Esophagus squamous epithelium (tissue), 5 donors: ENCODE measurements around the gene C1orf50. TPM values are rescaled to one million over a fixed set of nuclear protein-coding genes. Genes with fewer than 3 reads are reported as not detected.

Experiments
- DNase-seq: peaks from one replicate; lab custom pipeline; 2025; lab: John Stamatoyannopoulos, UW
- H3K27ac ChIP-seq, 4 donors: fragments of 200-600 bp; sonication (generic); one replicate each; pipeline ENCODE4 v1.5.1; 2016 to 2019; ENCODE audit warnings: mild to moderate bottlenecking in 1 of 4
- H3K27me3 ChIP-seq, 4 donors: fragments of 200-600 bp; sonication (generic); 1 replicate in 3 of 4; 2 replicates in 1 of 4; pipeline versions ENCODE4 v1.5.1 to v1.6.0; 2017 to 2021; ENCODE audit warnings: antibody characterized with exemption in 1 of 4
- H3K36me3 ChIP-seq, 3 donors: fragments of 200-600 bp; sonication (generic); one replicate each; pipeline ENCODE4 v1.5.1; 2016 to 2019
- H3K4me1 ChIP-seq, 3 donors: fragments of 200-600 bp; sonication (generic); one replicate each; pipeline ENCODE4 v1.5.1; 2017 to 2019
- H3K4me3 ChIP-seq, 4 donors: fragments of 200-600 bp; sonication (generic); 1 replicate in 3 of 4; 2 replicates in 1 of 4; pipeline ENCODE4 v1.5.1; 2016 to 2019; ENCODE audit warnings: mild to moderate bottlenecking in 2 of 4, moderate library complexity in 1 of 4
- H3K9me3 ChIP-seq, 3 donors: fragments of 200-600 bp; sonication (generic); one replicate each; pipeline ENCODE4 v1.5.1; 2016 to 2019
- POLR2A ChIP-seq, 4 donors: fragments of 450-650 bp; IDR thresholded peaks; one replicate each; pipeline ENCODE4 v1.6.1; 2017; ENCODE audit warnings: antibody characterized with exemption in 4 of 4, mild to moderate bottlenecking in 4 of 4, moderate library complexity in 3 of 4
- WGBS, 2 donors: methylation state at CpG; one replicate each; pipeline ENCODE4 v1.1.5; 2018; 5-methylcytosine and 5-hydroxymethylcytosine counted together
- intact Hi-C: fragments of 100-400 bp; cut with DNase I; formaldehyde crosslinking; loops from one replicate; pipeline ENCODE4 v1.15.0; 2022
- total RNA-seq, 4 donors: library from RNA; depleted of rRNA; stranded (reverse); fragments of >200 nt; gene quantifications; one replicate each; pipeline ENCODE4 v1.1.0, GENCODE V29; 2016
- TF ChIP-seq, protein P1 (sequence below), 6 experiments: fragments of 450-650 bp in 4 of 6; fragments of 200-600 bp in 2 of 6; sonication (generic) in 2 of 6; IDR thresholded peaks; one replicate each; pipeline ENCODE4 v1.5.1; 2016 to 2019; ENCODE audit warnings: antibody characterized with exemption in 6 of 6, mild to moderate bottlenecking in 4 of 6, moderate library complexity in 4 of 6
- donor health status: DM: yes; HTN: yes; CAD: no.

The C1orf50 gene
- total RNA-seq, 4 donors from 2014 or later = 1.5 to 15.4 (median 3.8) TPM

DNA sequence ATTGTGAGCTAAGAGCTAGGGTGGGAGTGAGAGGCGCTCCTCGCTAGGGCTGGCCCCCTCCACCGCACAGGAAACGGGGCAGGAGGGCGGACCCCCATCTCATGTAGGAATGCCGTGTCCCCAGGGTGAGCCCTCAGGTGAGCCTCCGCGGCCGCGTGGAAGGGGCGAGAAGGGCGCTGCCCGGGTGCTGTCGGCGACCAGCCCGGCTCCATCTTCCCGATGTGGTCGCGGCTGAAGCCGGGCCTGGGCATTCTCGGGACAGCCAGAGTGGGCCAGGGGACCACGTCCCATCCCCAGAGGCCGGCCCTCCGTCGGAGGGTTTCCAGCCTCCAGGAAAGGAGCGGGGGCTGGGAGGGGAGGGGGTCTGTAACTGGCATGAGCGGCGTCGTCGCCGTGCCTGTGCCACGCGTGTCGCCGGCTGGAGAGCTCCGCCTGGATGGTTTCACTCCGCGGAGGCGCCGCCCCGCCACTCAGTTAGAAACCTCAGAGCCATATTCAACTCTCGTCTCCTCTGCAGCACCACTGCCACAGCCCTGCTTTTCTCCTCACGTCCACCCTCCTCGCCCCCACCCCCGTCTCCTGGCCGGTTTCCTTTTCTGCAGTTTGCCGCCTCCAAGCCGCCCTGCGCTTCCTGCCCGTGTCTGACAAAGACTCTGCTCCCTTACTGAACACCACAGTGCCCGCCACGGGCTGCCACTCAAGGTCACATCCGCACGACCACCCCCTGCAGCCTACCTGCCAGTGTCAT is 18.1 kb downstream of the C1orf50 start, which contains the start of gene TMEM269:
Gene TMEM269, plus strand, starts transcription at position 46 of the 748 bp plus-strand sequence. CDS start 4,903 bp downstream, outside the sequence.
- H3K4me1 ChIP-seq = peaks cover 10 to 21% (median 12%) of the 10 kb centered on the region in 3 donors
- TF ChIP-seq POLR2A (IDR thresholded peaks at IDR 0.05) = no peak
- TF ChIP-seq, protein P1, sequence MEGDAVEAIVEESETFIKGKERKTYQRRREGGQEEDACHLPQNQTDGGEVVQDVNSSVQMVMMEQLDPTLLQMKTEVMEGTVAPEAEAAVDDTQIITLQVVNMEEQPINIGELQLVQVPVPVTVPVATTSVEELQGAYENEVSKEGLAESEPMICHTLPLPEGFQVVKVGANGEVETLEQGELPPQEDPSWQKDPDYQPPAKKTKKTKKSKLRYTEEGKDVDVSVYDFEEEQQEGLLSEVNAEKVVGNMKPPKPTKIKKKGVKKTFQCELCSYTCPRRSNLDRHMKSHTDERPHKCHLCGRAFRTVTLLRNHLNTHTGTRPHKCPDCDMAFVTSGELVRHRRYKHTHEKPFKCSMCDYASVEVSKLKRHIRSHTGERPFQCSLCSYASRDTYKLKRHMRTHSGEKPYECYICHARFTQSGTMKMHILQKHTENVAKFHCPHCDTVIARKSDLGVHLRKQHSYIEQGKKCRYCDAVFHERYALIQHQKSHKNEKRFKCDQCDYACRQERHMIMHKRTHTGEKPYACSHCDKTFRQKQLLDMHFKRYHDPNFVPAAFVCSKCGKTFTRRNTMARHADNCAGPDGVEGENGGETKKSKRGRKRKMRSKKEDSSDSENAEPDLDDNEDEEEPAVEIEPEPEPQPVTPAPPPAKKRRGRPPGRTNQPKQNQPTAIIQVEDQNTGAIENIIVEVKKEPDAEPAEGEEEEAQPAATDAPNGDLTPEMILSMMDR (IDR thresholded peaks at IDR 0.05) = no peak
- H3K36me3 ChIP-seq = peaks cover 0 to 30% (median 0%) of the 10 kb centered on the region in 3 donors
- WGBS, 2 donors = 3 to 16% methylated on average over 17 to 27 of the region's 54 CpGs
- peaks cover 0 to 12% (median 0%) of the 10 kb centered on the region in 4 donors for H3K27me3 ChIP-seq
- H3K9me3 ChIP-seq = no peaks in the 10 kb centered on the region
- peak within 1 kb of the TSS; percentile 21 to 65 (median 39) for H3K4me3 ChIP-seq
- intact Hi-C loops = no loop called here
- H3K27ac ChIP-seq = peak within 1 kb of the TSS in 1 of 4 donors; percentile 32
- DNase-seq = no peak

DNA sequence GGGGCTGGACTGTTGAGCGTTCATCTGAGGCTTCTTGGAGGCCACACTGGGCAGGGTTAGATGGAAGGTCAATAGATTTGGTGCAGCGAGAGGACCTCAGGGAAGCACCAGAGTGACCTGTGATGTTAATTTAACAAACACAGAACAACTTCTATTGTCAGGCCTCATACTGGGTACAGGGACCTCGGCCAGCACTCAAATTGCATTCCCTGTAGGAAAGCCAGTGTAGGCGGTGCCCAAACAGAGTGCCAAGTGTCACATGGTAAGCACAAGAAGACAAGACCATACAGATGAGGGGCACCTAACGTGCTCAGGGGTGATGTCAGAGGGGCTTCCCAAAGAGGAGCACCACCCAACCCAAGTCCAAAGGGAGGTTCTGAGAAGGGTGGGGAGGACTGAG is 19.0 kb downstream of the C1orf50 start:
- Histone ChIP-seq H3K4me3 (no peak overlapping the region), H3K36me3 (peaks cover 0 to 20% (median 0%) of the 10 kb centered on the region in 3 donors), H3K9me3 (no peaks in the 10 kb centered on the region), H3K4me1 (peaks cover 10 to 21% (median 12%) of the 10 kb centered on the region in 3 donors), H3K27me3 (peaks cover 0 to 12% (median 0%) of the 10 kb centered on the region in 4 donors), H3K27ac (no peak overlapping the region)
- intact Hi-C loops = no loop called here
- TF ChIP-seq POLR2A (IDR thresholded peaks at IDR 0.05) = no peak
- TF ChIP-seq, protein P1 (IDR thresholded peaks at IDR 0.05) = no peak
- DNase-seq = no peak
- WGBS, 2 donors = 77 to 91% methylated on average over 5 of the region's 5 CpGs

DNA sequence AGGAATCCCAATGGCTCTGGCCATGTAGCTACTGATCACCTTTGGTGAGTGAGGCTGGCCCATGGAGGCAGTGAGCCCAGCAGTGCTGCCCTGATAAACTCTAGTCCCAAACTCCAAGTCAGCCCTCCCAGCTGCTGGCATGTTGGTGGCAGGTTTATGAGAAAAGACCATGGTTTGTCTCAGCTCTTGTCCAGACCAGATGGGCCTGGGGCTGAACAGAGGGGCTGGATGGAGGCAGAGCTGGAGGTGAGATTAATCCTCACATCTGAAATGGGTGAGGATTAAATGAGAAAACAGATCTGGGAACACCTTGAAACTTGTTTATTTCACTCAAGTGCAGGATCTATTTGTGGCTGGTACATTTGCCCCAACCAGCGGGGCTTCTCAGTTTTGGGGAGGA is 21.0 kb downstream of the C1orf50 start:
- H3K27ac ChIP-seq = no peak overlapping the region
- no peak for TF ChIP-seq POLR2A (IDR thresholded peaks at IDR 0.05)
- TF ChIP-seq, protein P1 (IDR thresholded peaks at IDR 0.05) = no peak
- peaks cover 0 to 4% (median 0%) of the 10 kb centered on the region in 3 donors for H3K36me3 ChIP-seq
- WGBS, 2 donors = 100% methylated on average over 1 of the region's 1 CpG
- no peak overlapping the region for H3K4me3 ChIP-seq
- H3K9me3 ChIP-seq = no peaks in the 10 kb centered on the region
- intact Hi-C loops = no loop called here
- no peak for DNase-seq
- peaks cover 0 to 12% (median 0%) of the 10 kb centered on the region in 4 donors for H3K27me3 ChIP-seq
- H3K4me1 ChIP-seq = peaks cover 10 to 21% (median 12%) of the 10 kb centered on the region in 3 donors

DNA sequence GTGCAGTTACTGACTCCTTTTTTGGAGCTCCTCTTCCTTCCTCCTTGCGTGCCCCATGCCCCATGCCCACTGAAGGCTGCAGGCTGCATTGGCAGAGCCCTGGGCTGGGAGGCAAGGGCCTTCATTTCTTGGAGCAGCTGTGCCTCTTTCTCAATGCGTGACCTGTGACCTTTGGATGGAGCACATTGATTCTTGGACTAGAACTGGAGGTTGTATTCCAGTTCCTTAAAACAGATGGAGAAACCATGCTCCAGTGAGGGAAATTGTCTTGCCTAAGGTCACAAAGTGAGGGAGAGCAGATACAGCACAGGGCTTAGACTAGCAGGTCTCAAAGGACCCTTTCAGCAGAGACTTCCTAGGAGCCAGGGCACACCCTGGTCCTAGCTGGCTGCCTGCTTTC is 26.8 kb downstream of the C1orf50 start:
- intact Hi-C loops = no loop called here
- 82 to 94% methylated on average over 2 of the region's 2 CpGs for WGBS, 2 donors
- no peaks in the 10 kb centered on the region for H3K9me3 ChIP-seq
- H3K27ac ChIP-seq = no peak overlapping the region
- no peak for TF ChIP-seq POLR2A (IDR thresholded peaks at IDR 0.05)
- TF ChIP-seq, protein P1 (IDR thresholded peaks at IDR 0.05) = no peak
- H3K36me3 ChIP-seq = no peaks in the 10 kb centered on the region
- H3K4me1 ChIP-seq = no peaks in the 10 kb centered on the region
- H3K4me3 ChIP-seq = no peak overlapping the region
- DNase-seq = no peak
- H3K27me3 ChIP-seq = no peaks in the 10 kb centered on the region

DNA sequence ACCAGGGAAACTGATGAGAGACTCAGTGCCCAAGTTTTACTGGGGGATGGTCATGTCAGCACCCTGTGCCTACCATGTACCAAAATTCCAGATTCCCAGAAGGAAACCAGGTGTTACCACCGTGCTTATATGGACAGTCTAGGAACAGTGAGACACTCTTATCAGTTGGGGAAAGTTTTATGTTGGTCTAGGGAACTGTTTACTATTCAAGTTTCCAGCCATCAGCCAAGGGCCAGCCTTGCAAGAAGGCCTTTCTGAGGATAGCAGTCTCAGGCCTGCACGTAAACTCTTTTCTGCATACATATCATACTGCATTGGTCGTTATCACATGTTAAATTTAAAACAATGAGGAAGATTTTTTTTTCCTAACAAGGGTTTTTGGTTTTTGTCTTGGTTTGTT is 30.4 kb downstream of the C1orf50 start:
- intact Hi-C loops = no loop called here
- Histone ChIP-seq H3K36me3 (no peaks in the 10 kb centered on the region), H3K9me3 (no peaks in the 10 kb centered on the region), H3K4me3 (no peak overlapping the region), H3K27me3 (no peaks in the 10 kb centered on the region), H3K4me1 (no peaks in the 10 kb centered on the region), H3K27ac (no peak overlapping the region)
- TF ChIP-seq POLR2A (IDR thresholded peaks at IDR 0.05) = no peak
- TF ChIP-seq, protein P1 (IDR thresholded peaks at IDR 0.05) = no peak
- no peak for DNase-seq
- 79 to 85% methylated on average over 3 of the region's 3 CpGs for WGBS, 2 donors
